K562 (cell line): ENCODE results near the gene TBRG4. TPM values are rescaled to one million over a fixed set of nuclear protein-coding genes. Genes with fewer than 3 reads are reported as not detected.

Source experiments
- HDAC8 ChIP-seq: fragments of 450-650 bp; IDR thresholded peaks from 2 replicates; pipeline ENCODE4 v1.6.1; 2016; ENCODE audit warnings: mild to moderate bottlenecking, missing genetic modification characterization, moderate library complexity, missing compliant biosample characterization
- KHSRP ChIP-seq: fragments of 450-650 bp; IDR thresholded peaks from 2 replicates; pipeline ENCODE4 v1.6.1; 2017
- PHF21A ChIP-seq: fragments of 450-650 bp; IDR thresholded peaks from 2 replicates; pipeline ENCODE4 v1.6.1; 2017; ENCODE audit warnings: low read depth, borderline replicate concordance
- REST ChIP-seq, 2 experiments: fragments of 450-650 bp; formaldehyde crosslinking in 1 of 2; IDR thresholded peaks; 2 replicates each; pipeline versions ENCODE4 v1.4.0 to v1.6.1; 2014 to 2020; ENCODE audit warnings: mild to moderate bottlenecking in 2 of 2, borderline replicate concordance in 1 of 2, low read depth in 1 of 2
- TCF7L2 ChIP-seq: fragments of 150-350 bp; IDR thresholded peaks from 2 replicates; pipeline ENCODE4 v1.6.1; 2016; ENCODE audit warnings: low read depth, mild to moderate bottlenecking, low read length, moderate library complexity
- TSC22D4 ChIP-seq: fragments of 450-650 bp; IDR thresholded peaks from 2 replicates; pipeline ENCODE4 v1.6.1; 2016; ENCODE audit warnings: missing genetic modification characterization, missing biosample characterization, control low read depth
- ZHX1 ChIP-seq: fragments of 150-350 bp; conservative IDR thresholded peaks from 2 replicates; pipeline ENCODE4 v1.6.1; 2014; ENCODE audit warnings: low read length
- ZNF175 ChIP-seq: fragments of 200-800 bp; sonication (Bioruptor generic); IDR thresholded peaks from 2 replicates; pipeline ENCODE4 v1.6.1; 2016; ENCODE audit warnings: low read depth, mild to moderate bottlenecking, missing genetic modification characterization, missing compliant biosample characterization
- ZNF311 ChIP-seq: fragments of 250-450 bp; sonication (Bioruptor Pico); IDR thresholded peaks from 2 replicates; pipeline ENCODE4 v1.4.0; 2020; ENCODE audit warnings: mild to moderate bottlenecking, moderate library complexity
- polyA plus RNA-seq, 8 experiments: library from polyadenylated mRNA; depleted of rRNA in 4 of 8; stranded (reverse) in 5 of 8; unstranded in 3 of 8; fragments of >200 nt; fragmentation: Nextera tagmentation in 2 of 8; fragmentation: Illumina TruSeq in 1 of 8; extraction: Ambion mirVana in 2 of 8; extraction: Trizol in 1 of 8; gene quantifications; 2 replicates each; pipeline versions ENCODE4 v1.2.1 to v1.2.3, GENCODE V29; 2011 to 2014; ENCODE audit warnings: inconsistent platforms in 1 of 8, missing spikeins in 1 of 8
- total RNA-seq, 7 experiments: library from RNA; depleted of rRNA in 6 of 7; stranded (reverse); fragments of >200 nt in 6 of 7; fragmentation: Illumina TruSeq in 2 of 7; extraction: Trizol in 2 of 7; gene quantifications; 2 replicates each; pipeline versions ENCODE4 v1.2.1 to v1.2.3, GENCODE V29; 2011 to 2021; ENCODE audit warnings: low replicate concordance in 1 of 7

Gene TBRG4
- total and polyA plus RNA-seq, 9 of the 15 experiments (the other 6 are each of a cell fraction or from before 2014, with no cell fraction given): 11.2 to 322 (median 216) TPM

- TF ChIP-seq TSC22D4 (tag) (no peak), ZNF175 (CRISPR knock-in tag) (0 out of 2 replicates have a peak, but pooled peaks have one; percentile 32), HDAC8 (tag) (no peak), REST (IDR thresholded peaks at IDR 0.05; ENCODE audit: borderline replicate concordance) (no peak), REST (CRISPR knock-in tag; IDR thresholded peaks at IDR 0.05; ENCODE audit: low read depth) (peak; percentile 37; the same call in 1 of the 2 replicates), ZHX1 (0 out of 2 replicates have a peak, but pooled peaks have one; percentile 27), PHF21A (peak; percentile 49; the same call in 1 of the 2 replicates), TCF7L2 (0 out of 2 replicates have a peak, but pooled peaks have one; percentile 10), KHSRP (peak; percentile 85), ZNF311 (CRISPR knock-in tag) (no peak)
These were observed at the start of gene TBRG4 (continued) for GRCh38 chr7:45111298-45112223.
